OCI-LY7 (cell line): ENCODE measurements around the gene ERCC4. TPM values are rescaled to one million over a fixed set of nuclear protein-coding genes. Genes with fewer than 3 reads are reported as not detected.

ENCODE experiments used
- BruUV-seq: library from RNA; stranded (reverse); fragments of 400-500 nt; replicated peaks from 2 replicates; lab custom pipeline; 2021; lab: Mats Ljungman, UMichigan
- CTCF ChIA-PET: fragments of 300-600 bp; sonication (Branson Sonifier 250); formaldehyde crosslinking; loops from one replicate; lab custom pipeline; 2022; ENCODE audit warnings: antibody characterized with exemption; ENCODE audit not compliant: unreplicated experiment; lab: Charles Lee
- POLR2A ChIA-PET: fragments of 300-600 bp; sonication (Branson Sonifier 250); formaldehyde crosslinking; loops from one replicate; lab custom pipeline; 2022; ENCODE audit warnings: antibody characterized with exemption; lab: Charles Lee
- DNase-seq: peaks from one replicate; pipeline ENCODE4 v3.0.0-alpha.2; 2015; ENCODE audit warnings: low spot score
- H2AFZ ChIP-seq: fragments of 200-600 bp; sonication (generic), shearing (Covaris generic); 2 replicates; pipeline ENCODE4 v1.6.1; 2014; ENCODE audit warnings: mild to moderate bottlenecking, antibody characterized with exemption, low read length, moderate library complexity
- H3K27ac ChIP-seq: fragments of 200-600 bp; sonication (generic); 2 replicates; pipeline ENCODE4 v1.5.1; 2014; ENCODE audit warnings: mixed run types, low read depth, mild to moderate bottlenecking, moderate library complexity, low read length, inconsistent platforms; ENCODE audit not compliant: poor library complexity, severe bottlenecking
- H3K36me3 ChIP-seq: fragments of 200-600 bp; sonication (generic); 2 replicates; pipeline ENCODE4 v1.6.1; 2014; ENCODE audit warnings: mild to moderate bottlenecking, antibody characterized with exemption, low read length, moderate library complexity, mixed read lengths; ENCODE audit not compliant: insufficient read depth
- H3K4me1 ChIP-seq: fragments of 200-600 bp; sonication (generic); 2 replicates; pipeline ENCODE4 v1.5.1; 2014; ENCODE audit warnings: mild to moderate bottlenecking, low read length; ENCODE audit not compliant: insufficient read depth, poor library complexity, severe bottlenecking
- H3K4me2 ChIP-seq: fragments of 200-600 bp; sonication (generic); 2 replicates; pipeline ENCODE4 v1.6.1; 2014; ENCODE audit warnings: mild to moderate bottlenecking, low read length
- H3K4me3 ChIP-seq: fragments of 200-600 bp; sonication (generic); 2 replicates; pipeline ENCODE4 v1.5.1; 2014; ENCODE audit warnings: mild to moderate bottlenecking, low read depth, low read length; ENCODE audit not compliant: poor library complexity, severe bottlenecking
- H3K79me2 ChIP-seq: fragments of 200-600 bp; sonication (generic); 2 replicates; pipeline ENCODE4 v1.6.1; 2016; ENCODE audit warnings: low read depth, mild to moderate bottlenecking, low read length, moderate library complexity, mixed read lengths; ENCODE audit not compliant: insufficient read depth
- H3K9me2 ChIP-seq: fragments of 200-600 bp; sonication (generic); 2 replicates; pipeline ENCODE4 v1.6.1; 2016; ENCODE audit warnings: mild to moderate bottlenecking, low read length, mixed read lengths; ENCODE audit not compliant: insufficient read depth
- H3K9me3 ChIP-seq: fragments of 200-600 bp; sonication (generic); 2 replicates; pipeline ENCODE4 v1.6.1; 2014; ENCODE audit warnings: mild to moderate bottlenecking, mixed run types, low read length, mixed read lengths
- H4K20me1 ChIP-seq: fragments of 200-600 bp; sonication (generic); 2 replicates; pipeline ENCODE4 v1.6.1; 2014; ENCODE audit warnings: mild to moderate bottlenecking, antibody characterized with exemption, low read length, moderate library complexity, mixed read lengths; ENCODE audit not compliant: insufficient read depth
- CTCF ChIP-seq: fragments of 200-600 bp; sonication (generic); conservative IDR thresholded peaks from 2 replicates; pipeline ENCODE4 v1.5.1; 2014; ENCODE audit warnings: mild to moderate bottlenecking, antibody characterized with exemption, low read length, moderate library complexity, mixed read lengths
- EZH2phosphoT487 ChIP-seq: fragments of 200-600 bp; sonication (generic); IDR thresholded peaks from 2 replicates; pipeline ENCODE4 v1.6.1; 2018; ENCODE audit warnings: low read depth, borderline replicate concordance, mild to moderate bottlenecking, mixed run types, antibody characterized with exemption, low read length, moderate library complexity, mixed read lengths
- intact Hi-C: fragments of 100-400 bp; cut with micrococcal nuclease; formaldehyde crosslinking; loops from one replicate; pipeline ENCODE4 v1.10.0; 2022; ENCODE audit not compliant: unreplicated experiment
- total RNA-seq, 2 experiments: library from RNA; depleted of rRNA in 1 of 2; stranded (reverse); fragments of >200 nt in 1 of 2; shearing (Covaris generic) in 1 of 2; gene quantifications; 2 replicates each; pipeline ENCODE4 v1.2.3, GENCODE V29; 2014 to 2022

Gene ERCC4
- total RNA-seq, 2 experiments from 2014 or later: 7.3 to 21.6 TPM

- no peaks in the 10 kb centered on the region for H4K20me1 ChIP-seq
- no TSS peak for BruUV-seq
- no peak for TF ChIP-seq EZH2phosphoT487
- no peak for TF ChIP-seq CTCF
- intact Hi-C loops: no loop called here
- no peak overlapping the region for H2AFZ ChIP-seq
- ChIA-PET POLR2A (no interaction called here), CTCF (no interaction called here)
- H3K4me3 ChIP-seq: no peak overlapping the region
- no peaks in the 10 kb centered on the region for H3K4me1 ChIP-seq
- H3K9me3 ChIP-seq: no peaks in the 10 kb centered on the region
- H3K36me3 ChIP-seq: no peaks in the 10 kb centered on the region
- no peaks in the 10 kb centered on the region for H3K79me2 ChIP-seq
- no peak overlapping the region for H3K4me2 ChIP-seq
- no peaks in the 10 kb centered on the region for H3K9me2 ChIP-seq
- no peak overlapping the region for H3K27ac ChIP-seq
- no peak for DNase-seq
These were observed 44.2 kb upstream of the ERCC4 start for GRCh38 chr16:13875614-13876284.

- CTCF ChIA-PET: no interaction called here
These were observed 36.7 kb upstream of the ERCC4 start for GRCh38 chr16:13883276-13883675.

More at GRCh38 chr16:13883276-13883675, 36.7 kb upstream of the ERCC4 start:
- Histone ChIP-seq H3K27ac (no peak overlapping the region), H3K9me3 (no peaks in the 10 kb centered on the region), H3K4me2 (no peak overlapping the region), H3K79me2 (no peaks in the 10 kb centered on the region), H4K20me1 (no peaks in the 10 kb centered on the region), H3K9me2 (no peaks in the 10 kb centered on the region), H3K4me1 (no peaks in the 10 kb centered on the region), H3K36me3 (no peaks in the 10 kb centered on the region), H2AFZ (no peak overlapping the region), H3K4me3 (no peak overlapping the region)
- TF ChIP-seq CTCF: no peak
- TF ChIP-seq EZH2phosphoT487: no peak
- intact Hi-C loops: no loop called here
- DNase-seq: no peak
- POLR2A ChIA-PET: interaction anchor here (0.7 kb wide), 1 partner anchor 20 kb away, joined by 3 read pairs; no protein-coding TSS in a partner anchor
- no TSS peak for BruUV-seq
